GM13977 (cell line): Measurements from ENCODE around the gene SIX4.
A peak's percentile ranks its signal among the peaks of the same experiment; 100 is the strongest.

ENCODE experiments used
- DNase-seq: peaks from one replicate; pipeline ENCODE4 v3.0.0; 2012; ENCODE audit warnings: low spot score
- in situ Hi-C: fragments of 300-500 bp; cut with MboI; formaldehyde crosslinking; loops from one replicate; pipeline ENCODE4 v1.12.0; 2022; ENCODE audit warnings: low sequenced_read_pairs, low pct_unique_long_range_greater_than_20kb, mixed read lengths, inconsistent platforms; ENCODE audit not compliant: unreplicated experiment
- TF ChIP-seq, protein P1 (sequence below): IDR thresholded peaks from 2 replicates; pipeline ENCODE4 v1.5.1; 2012; ENCODE audit warnings: mild to moderate bottlenecking, control low read depth; ENCODE audit not compliant: insufficient read depth; ENCODE audit errors: extremely low read depth, missing control alignments

Gene SIX4

DNA sequence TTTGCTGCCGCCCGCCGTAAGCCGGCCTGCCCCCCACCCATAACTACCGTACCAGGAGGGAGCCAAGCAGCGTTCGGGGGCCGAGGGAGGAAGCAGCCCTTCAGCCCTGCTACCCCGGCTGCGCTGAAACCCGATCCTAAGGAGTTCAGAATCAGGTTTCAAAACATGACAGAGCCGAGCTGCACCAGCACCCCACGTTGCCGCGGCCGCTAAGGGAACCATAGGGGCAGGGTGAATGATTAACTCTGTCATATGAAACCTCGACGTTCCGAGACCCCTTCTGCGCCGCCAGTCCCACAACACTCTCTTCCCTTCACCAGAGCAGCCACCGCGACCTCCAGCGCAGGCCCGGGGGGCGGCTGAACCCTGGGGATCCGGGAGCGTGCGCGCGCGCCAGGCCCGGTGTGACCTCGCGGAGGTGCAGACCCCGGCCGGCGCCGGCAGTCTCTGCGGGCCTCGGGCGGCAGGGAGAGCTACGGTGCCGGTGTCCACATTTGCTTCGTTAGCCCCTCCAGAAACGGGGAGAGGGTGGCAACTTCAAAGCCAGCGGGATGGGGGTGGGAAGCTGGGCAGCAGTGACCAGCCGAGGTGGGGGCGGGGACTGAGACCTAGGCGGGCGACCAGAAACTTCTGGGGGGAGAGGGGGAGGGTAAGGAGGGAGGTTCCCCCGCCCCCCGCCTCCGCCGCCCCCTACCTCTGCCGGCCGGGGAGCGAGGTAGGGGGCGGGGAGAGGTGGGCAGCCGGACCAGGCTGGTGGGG, 1.6 kb downstream of the SIX4 start:
- in situ Hi-C loops = no loop called here
- peak; percentile 57 for DNase-seq
- TF ChIP-seq, protein P1, sequence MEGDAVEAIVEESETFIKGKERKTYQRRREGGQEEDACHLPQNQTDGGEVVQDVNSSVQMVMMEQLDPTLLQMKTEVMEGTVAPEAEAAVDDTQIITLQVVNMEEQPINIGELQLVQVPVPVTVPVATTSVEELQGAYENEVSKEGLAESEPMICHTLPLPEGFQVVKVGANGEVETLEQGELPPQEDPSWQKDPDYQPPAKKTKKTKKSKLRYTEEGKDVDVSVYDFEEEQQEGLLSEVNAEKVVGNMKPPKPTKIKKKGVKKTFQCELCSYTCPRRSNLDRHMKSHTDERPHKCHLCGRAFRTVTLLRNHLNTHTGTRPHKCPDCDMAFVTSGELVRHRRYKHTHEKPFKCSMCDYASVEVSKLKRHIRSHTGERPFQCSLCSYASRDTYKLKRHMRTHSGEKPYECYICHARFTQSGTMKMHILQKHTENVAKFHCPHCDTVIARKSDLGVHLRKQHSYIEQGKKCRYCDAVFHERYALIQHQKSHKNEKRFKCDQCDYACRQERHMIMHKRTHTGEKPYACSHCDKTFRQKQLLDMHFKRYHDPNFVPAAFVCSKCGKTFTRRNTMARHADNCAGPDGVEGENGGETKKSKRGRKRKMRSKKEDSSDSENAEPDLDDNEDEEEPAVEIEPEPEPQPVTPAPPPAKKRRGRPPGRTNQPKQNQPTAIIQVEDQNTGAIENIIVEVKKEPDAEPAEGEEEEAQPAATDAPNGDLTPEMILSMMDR = no peak

DNA sequence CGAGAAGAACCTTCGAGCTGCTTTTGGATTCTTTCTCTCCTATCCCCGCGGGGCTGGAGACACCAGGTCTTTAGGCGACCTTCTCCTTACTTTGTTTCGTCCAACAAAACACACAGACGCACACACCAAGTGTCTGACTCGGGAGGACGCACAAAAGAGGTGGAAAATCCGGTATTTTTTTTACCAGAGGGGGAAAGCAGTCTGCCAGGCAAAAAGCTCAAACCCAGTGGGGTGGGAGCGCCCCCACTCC, 2.1 kb downstream of the SIX4 start:
- TF ChIP-seq, protein P1 = no peak
- DNase-seq = peak; percentile 26
- in situ Hi-C loops = no loop called here

DNA sequence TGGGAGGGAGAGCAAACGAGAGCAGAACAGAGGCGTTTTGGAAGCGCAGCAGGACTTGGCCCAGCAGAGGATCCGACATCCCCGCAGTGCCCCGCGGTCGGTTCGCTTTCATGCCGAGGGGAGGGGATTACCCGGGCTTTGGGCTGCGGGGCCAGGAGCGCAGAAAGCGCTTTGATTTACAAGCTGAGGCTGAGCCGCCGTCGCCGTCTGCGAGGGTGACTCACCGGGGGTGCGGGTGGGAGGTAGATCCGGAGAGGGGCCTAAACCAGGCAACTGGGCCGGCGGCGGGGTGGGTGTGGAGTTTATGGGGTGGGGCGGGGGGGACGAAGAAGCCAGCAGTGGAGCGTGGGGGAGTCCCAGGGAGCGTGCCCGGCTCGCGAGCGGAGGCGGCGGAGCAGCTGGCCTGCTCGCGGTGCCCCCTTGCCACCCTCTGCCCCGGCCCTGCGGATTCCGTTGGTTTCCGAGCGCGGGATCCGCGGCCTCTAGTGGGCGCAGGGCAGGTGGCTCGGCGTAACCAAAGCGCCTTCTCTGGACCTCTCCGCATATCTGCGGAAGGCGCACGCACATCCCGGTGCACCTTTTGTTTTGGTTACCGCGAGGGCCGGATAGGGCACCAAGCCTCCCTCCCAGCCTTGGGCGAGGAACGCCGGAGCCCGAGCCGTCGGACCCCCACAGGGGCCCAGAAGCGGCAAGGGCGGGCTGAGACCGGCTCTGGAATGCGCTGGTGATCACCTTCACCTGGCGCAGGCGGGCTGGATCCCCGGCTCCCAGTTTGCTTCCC, 2.6 kb downstream of the SIX4 start:
- DNase-seq = peak; percentile 65
- TF ChIP-seq, protein P1 = peak; percentile 46
- in situ Hi-C loops = no loop called here

DNA sequence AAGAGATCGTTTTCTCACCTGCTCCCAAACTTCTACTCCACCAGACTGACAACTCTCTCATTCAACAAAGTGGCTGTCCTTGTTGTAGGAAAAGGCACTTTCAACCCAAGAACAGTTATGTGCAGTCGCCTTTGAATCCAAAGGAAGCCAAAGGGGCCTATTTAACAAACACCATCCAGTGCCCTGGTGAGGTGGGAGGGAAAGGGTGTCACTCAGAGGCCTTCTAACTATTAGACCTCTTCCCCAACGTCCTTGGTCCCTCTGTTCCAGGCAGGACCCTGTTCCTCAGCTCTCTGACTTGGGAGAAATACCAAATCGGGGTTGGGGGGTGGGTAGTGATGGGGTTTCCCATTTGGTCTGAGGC, 3.2 kb downstream of the SIX4 start:
- in situ Hi-C loops = no loop called here
- TF ChIP-seq, protein P1 = no peak
- no peak for DNase-seq

DNA sequence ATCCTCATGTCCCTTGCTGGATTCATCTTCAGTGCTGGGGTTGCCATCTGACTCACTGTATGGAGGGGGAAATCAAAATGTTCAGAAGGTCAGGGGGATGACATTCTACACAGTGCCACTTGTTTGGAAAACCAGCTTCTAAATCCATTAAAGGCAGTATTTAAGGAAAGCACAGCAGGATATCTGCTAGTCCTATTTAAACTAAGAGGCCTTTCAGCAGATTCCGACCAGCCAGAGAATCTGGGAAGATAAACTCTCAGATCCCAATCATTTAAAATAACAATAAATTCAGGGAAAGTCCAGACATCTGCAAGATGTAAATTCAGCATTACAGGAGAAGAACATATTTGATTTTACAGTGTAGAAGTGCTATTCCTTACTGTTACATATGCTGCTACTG, 3.8 kb downstream of the SIX4 start:
- in situ Hi-C loops = no loop called here
- no peak for DNase-seq
- TF ChIP-seq, protein P1 = no peak

DNA sequence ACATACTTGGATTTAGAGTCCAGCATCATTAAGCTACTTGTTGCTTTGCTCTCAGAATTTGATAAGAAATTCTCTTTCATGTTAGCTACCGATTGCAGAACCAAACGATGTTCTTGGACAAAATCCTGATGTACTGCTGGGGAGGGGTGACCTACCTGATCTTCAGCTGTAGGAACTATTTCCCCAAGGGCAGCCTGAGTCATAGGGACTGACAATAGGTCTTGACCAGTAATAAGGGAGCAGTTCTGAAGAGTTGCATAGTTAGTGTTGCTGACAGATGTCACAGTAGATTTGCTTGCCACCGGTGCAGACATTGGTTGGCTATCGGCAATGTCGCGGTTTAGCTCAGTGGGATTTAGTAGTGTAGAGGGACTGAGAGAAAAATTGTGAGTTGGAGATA, 10.6 kb downstream of the SIX4 start:
- in situ Hi-C loops = no loop called here

More for the DNA sequence above, 10.6 kb downstream of the SIX4 start:
- DNase-seq = no peak
- TF ChIP-seq, protein P1 = no peak
